GM12801 (cell line): ENCODE data around the gene ZGPAT.

Experiments used
- TF ChIP-seq, protein P1 (sequence below): IDR thresholded peaks from one replicate; pipeline ENCODE4 v1.5.1; 2011; ENCODE audit warnings: control low read depth; ENCODE audit not compliant: insufficient read length; ENCODE audit errors: extremely low read depth

Gene ZGPAT

DNA sequence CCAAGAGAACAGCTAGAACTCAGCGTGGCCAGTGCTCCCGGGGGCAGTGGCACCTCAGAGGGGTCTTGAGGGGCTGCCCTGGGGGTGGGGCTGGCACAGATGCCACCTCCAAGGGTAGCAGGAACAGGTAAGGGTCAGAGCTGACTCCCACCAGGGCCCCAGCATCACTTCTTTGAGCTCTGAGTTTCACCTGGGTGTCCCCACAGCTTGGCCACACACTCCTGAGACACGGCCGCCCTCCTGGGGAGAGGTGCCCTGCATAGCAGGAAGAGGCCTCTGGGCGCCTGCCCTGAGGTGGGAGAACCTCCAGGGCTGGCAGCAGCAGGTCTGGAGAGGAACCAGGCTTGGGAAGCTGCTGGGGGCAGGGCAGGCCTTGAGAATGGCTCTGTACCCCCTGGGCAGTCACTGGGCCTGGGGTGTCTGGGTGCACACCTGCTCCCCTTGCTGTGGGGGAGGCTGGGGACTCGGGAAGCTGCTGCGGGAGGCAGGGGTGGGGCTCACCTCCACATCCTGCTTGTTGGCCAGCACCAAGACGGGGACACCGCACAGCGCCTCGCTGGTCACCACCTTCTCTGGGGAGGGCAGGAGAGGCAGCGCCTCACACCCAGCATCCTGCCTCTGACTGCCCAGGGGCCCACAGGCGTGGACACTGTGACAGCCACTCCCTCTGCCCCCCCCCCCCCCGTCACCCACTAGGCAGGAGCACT is 6.4 kb upstream of the ZGPAT start:
- TF ChIP-seq, protein P1, sequence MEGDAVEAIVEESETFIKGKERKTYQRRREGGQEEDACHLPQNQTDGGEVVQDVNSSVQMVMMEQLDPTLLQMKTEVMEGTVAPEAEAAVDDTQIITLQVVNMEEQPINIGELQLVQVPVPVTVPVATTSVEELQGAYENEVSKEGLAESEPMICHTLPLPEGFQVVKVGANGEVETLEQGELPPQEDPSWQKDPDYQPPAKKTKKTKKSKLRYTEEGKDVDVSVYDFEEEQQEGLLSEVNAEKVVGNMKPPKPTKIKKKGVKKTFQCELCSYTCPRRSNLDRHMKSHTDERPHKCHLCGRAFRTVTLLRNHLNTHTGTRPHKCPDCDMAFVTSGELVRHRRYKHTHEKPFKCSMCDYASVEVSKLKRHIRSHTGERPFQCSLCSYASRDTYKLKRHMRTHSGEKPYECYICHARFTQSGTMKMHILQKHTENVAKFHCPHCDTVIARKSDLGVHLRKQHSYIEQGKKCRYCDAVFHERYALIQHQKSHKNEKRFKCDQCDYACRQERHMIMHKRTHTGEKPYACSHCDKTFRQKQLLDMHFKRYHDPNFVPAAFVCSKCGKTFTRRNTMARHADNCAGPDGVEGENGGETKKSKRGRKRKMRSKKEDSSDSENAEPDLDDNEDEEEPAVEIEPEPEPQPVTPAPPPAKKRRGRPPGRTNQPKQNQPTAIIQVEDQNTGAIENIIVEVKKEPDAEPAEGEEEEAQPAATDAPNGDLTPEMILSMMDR: no peak

- TF ChIP-seq, protein P1: no peak
Observed at GRCh38 chr20:63702036-63702665, 5.7 kb upstream of the ZGPAT start.

GRCh38 chr20:63702751-63703470 is 4.9 kb upstream of the ZGPAT start:
- TF ChIP-seq, protein P1: no peak

GRCh38 chr20:63703471-63703975 is 4.3 kb upstream of the ZGPAT start:
- TF ChIP-seq, protein P1: no peak

GRCh38 chr20:63703976-63704748 is 3.7 kb upstream of the ZGPAT start:
- TF ChIP-seq, protein P1: no peak

DNA sequence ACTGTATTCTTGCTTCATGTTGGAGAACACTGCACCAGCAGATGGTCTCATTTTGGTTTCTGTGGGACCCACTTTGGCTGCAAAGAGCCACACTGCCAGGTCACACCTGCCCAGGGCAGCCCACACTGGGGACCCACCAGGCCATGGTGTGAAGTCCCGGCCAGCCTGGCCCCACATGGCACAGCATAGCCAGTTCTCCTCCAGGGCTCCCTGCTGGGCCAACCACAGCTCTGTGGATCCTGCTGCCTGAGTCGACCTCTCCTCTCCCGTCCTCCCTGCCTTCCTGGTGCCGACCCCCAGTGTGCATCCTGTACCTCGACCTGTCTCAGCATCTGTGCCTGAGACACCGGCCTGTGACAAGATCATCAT is 3.1 kb upstream of the ZGPAT start:
- TF ChIP-seq, protein P1: no peak
